NCI-H748 (cell line): ENCODE measurements around the gene RAB4B.
A peak's percentile ranks its signal among the peaks of the same experiment; 100 is the strongest.
"Not testable (repeated sequence)": the region's sequence is repeated elsewhere in the genome, so short reads cannot be mapped to it uniquely, and the experiment has no call there.

Experiments used
- DNase-seq: peaks from one replicate; lab custom pipeline; 2025; ENCODE audit not compliant: unreplicated experiment; lab: John Stamatoyannopoulos, UW

The RAB4B gene

GRCh38 chr19:40750874-40751537, 27.0 kb upstream of the RAB4B start, which contains the start of gene SNRPA:
Gene SNRPA (plus strand): TSS chr19:40751203. CDS start chr19:40751409, 206 bp downstream.
- DNase-seq = peak; percentile 100

- DNase-seq = no peak
Observed at GRCh38 chr19:40752257-40752781, 25.7 kb upstream of the RAB4B start.

DNA sequence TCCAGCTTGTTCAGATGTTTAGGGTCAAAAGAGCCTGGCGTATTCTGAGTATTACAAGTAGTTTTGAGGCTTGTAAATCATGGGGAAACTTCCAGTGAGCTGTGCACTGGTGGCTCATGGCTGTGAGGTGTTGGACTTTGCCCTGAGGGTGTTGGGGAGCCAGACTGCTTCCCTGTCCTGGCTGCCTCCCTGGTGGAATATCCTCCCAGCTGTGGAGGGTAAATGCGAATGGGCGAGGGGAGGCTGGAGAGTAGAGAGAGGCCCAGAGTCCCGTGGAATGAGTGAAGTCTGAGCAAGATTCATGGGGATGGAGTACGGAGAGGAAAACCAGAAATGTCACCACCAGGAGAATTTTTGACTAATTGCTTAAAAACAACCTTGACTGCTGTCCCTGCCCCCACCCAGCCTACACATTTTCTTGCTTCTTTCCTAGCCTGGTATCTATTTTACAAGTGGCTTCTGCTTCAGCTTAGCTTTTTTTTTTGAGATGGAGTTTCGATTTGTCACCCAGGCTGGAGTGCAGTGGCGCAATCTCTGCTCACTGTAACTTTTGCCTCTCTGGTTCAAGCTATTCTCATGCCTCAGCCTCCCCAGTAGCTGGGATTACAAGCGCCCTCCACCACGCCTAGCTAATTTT, 23.3 kb upstream of the RAB4B start:
- DNase-seq = no peak

- no peak for DNase-seq
Observed at GRCh38 chr19:40755248-40755624, 22.8 kb upstream of the RAB4B start.

GRCh38 chr19:40755791-40756190, 22.3 kb upstream of the RAB4B start:
- DNase-seq = no peak

- DNase-seq = no peak
Observed at GRCh38 chr19:40756502-40757110, 21.4 kb upstream of the RAB4B start.

DNA sequence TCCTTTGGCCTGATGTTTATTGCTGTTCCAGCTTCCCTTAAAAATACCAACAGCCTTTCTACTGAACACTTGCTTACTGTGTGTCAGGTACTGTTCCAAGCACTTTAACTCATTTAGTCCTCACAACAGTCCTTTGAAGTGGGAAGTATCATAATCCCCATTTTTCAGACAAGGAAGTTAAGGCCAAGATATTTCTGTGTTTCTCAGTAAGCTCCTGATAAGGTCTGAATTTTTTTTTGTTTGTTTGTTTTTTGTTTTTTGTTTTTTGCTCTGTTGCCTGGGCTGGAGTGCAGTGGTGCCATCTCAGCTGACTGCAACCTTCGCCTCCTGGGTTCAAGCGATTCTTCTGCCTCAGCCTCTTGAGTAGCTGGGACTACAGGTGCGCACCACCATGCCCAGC, 19.6 kb upstream of the RAB4B start:
- DNase-seq = no peak

DNA sequence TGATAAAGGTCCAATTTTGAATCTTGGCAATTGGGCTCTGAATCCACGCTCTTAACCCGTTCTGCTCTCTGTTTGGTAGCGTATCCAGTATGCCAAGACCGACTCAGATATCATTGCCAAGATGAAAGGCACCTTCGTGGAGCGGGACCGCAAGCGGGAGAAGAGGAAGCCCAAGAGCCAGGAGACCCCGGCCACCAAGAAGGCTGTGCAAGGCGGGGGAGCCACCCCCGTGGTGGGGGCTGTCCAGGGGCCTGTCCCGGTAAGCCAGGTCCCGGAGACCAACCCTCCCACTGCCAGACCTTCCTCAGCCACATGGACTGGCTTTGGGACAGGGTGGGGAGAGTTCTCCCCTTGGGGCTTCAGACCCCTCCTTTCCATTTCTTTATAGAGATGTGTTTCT, 18.7 kb upstream of the RAB4B start:
- DNase-seq = no peak

DNA sequence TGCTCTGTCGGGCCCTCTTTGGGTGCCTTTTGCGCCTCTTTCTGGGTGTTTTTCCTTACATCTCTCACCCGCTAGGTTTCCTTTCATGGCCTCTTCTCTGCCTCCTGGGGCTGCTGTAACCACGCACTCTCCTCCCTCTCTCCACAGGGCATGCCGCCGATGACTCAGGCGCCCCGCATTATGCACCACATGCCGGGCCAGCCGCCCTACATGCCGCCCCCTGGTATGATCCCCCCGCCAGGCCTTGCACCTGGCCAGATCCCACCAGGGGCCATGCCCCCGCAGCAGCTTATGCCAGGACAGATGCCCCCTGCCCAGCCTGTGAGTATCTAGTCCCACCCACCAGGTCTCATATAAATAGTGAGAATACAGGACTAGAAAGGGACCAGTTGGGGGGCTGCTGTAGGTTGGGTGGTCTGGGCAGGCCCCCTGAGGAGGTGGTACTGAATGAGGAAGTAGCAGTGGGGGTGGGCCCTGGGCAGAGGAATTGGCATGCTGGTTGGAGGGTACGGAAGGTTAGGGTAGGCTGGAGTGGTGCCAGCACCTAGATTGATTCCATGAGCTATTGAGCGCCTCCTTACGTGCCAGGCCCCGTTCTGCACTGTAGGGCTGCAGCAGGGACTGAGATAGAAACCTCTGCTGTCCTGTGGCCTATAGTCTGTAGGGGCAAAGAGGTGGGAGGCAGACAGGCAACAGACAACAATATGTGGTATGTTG, 15.1 kb upstream of the RAB4B start:
- DNase-seq = no peak

- DNase-seq = no peak
Observed at GRCh38 chr19:40763526-40763925, 14.5 kb upstream of the RAB4B start.

DNA sequence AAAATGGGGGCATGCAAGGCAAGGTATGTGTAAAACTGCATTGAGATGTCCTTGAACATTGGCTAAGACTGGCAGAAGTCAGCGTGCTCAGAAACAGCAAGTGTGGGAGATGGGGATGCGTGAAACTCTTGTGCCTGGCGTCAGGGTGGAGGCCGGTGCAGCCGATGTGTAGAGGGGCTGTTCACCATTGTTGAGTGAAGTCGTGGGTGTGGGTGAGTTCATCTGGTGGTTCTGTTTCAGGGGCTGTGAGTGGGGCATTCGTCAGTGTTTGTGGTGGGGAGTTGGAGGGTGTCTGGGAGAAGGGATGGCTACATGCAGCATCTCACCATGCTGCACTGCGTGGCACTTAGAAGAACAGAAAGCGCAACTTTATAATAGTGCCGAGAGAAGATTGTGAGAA, 14.1 kb upstream of the RAB4B start:
- DNase-seq = no peak

DNA sequence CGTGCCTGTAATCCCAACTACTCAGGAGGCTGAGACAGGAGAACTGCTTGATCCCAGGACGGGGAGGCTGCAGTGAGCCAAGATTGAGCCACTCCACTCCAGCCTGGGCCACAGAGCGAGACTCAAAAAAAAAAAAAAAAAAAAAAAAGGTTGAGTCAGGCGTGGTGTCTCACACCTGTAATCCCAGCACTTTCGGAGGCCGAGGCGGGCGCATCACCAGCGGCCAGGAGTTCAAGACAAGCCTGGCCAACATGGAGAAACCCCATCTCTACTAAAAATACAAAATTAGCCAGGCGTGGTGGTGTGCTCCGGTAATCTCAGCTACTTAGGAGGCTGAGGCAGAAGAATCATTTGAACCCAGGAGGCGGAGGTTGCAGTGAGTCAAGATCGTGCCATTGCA, 11.7 kb upstream of the RAB4B start:
- DNase-seq = not testable (repeated sequence)

- DNase-seq = no peak
Observed at GRCh38 chr19:40768869-40769268, 9.2 kb upstream of the RAB4B start.

- peak; percentile 43 for DNase-seq
Observed at GRCh38 chr19:40771101-40771862, 6.8 kb upstream of the RAB4B start.

- no peak for DNase-seq
Observed at GRCh38 chr19:40774916-40775631, 3.0 kb upstream of the RAB4B start, which contains the start of gene MIA. Gene MIA (plus strand): TSS chr19:40775521. CDS start chr19:40775543, 22 bp downstream.

DNA sequence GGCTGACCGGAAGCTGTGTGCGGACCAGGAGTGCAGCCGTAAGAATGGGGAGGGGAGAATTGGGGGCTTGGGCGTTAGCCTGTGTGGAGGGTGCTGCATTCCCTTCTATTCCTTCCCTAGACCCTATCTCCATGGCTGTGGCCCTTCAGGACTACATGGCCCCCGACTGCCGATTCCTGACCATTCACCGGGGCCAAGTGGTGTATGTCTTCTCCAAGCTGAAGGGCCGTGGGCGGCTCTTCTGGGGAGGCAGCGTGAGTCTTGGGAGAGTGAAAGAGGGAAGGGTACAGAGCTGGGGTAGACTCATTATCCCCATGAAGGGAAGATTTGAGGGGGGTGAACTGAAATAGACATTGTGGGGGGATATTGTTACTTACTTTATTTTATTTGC, 2.4 kb upstream of the RAB4B start:
- DNase-seq = no peak

DNA sequence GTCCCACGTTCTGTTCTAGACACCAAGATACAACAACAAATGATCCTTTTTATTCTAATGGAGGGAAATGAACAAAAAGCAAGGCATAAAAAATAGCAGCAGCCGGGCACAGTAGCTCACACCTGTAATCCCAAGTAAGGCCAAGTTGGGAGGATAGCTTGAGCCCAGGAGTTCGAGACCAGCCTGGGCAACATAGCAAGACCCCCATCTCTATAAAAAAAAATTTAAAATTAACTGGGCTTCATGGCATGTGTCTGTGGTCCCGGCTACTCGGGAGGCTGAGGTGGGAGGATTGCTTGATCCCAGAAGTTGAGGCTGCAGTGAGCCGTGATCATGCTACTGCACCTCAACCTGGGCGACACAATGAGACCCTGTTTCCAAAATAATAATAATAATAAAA, 1.7 kb upstream of the RAB4B start:
- DNase-seq = no peak

GRCh38 chr19:40776932-40777644, 959 bp upstream of the RAB4B start:
- DNase-seq = peak; percentile 98

GRCh38 chr19:40777645-40777936, 456 bp upstream of the RAB4B start:
- DNase-seq = no peak
